ENCODE data around the gene CRIM1.

Gene CRIM1

GRCh38 chr2:36371928-36372391 lies 16.4 kb downstream of the CRIM1 start:
- no peak overlapping the region for H3K4me3 ChIP-seq (ENCODE audit: low read depth, low read length)

DNA sequence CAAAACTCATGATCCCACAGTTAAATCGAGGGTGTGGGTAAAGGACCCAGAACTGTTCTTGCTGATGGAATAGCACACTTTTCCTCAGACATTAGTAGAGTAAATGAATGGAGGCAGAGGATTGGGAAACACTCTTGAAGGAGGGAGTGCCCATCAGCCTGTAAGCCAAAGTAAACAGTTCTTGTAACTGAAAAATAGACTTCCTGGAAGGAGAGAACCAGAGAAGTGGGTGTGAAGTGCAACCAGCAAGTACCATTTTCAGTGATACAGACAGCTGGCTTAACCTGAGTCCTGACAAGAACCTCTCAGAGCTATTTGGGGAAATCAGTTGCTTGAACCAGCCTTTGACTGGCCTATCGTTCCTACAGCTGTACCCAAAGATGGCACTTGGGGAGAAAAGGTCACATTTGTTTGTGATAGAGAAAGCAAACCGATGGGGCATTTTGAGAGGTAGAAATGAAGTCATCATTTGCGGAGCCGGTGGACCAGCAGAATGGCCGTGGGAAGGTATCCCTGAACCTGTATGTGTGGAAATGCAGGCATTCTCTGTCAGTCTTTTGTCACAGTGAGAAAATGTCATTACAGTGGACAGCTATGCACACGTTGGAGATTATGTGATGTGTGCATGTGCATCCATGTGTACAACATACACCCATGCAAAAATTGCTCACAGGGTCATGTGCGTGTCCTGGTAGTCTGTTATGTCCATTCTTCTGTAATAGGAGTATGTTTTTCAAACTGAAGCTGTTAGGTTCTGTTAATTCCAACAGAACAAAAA lies 17.8 kb downstream of the CRIM1 start:
- no peak overlapping the region for H3K4me3 ChIP-seq (ENCODE audit: low read depth, low read length)

GRCh38 chr2:36374585-36374984 lies 19.0 kb downstream of the CRIM1 start:
- no peak overlapping the region for H3K4me3 ChIP-seq (ENCODE audit: low read depth, low read length)

DNA sequence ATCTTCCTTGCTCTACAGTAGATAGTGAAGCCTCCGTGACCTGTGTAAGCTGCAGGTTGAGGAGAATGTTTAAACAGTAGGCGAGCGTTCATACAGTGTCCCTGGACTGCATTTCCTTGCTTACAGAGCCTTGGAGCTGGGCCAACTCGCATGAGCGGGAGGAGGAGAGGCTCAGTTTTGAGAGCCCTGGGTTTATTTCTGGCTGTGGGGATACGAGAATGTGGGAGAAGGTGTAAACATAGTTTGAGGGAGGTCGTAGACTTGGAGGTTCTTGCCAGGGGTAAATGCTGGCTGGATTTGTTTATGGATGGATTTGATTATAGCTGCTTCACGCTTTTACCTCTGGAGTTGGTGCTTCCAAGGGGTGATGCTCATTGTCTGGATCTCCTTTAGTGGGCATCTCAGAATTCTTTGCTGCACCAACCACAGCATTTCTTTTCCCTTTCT lies 20.8 kb downstream of the CRIM1 start:
- H3K4me3 ChIP-seq (ENCODE audit: low read depth, low read length) = no peak overlapping the region

DNA sequence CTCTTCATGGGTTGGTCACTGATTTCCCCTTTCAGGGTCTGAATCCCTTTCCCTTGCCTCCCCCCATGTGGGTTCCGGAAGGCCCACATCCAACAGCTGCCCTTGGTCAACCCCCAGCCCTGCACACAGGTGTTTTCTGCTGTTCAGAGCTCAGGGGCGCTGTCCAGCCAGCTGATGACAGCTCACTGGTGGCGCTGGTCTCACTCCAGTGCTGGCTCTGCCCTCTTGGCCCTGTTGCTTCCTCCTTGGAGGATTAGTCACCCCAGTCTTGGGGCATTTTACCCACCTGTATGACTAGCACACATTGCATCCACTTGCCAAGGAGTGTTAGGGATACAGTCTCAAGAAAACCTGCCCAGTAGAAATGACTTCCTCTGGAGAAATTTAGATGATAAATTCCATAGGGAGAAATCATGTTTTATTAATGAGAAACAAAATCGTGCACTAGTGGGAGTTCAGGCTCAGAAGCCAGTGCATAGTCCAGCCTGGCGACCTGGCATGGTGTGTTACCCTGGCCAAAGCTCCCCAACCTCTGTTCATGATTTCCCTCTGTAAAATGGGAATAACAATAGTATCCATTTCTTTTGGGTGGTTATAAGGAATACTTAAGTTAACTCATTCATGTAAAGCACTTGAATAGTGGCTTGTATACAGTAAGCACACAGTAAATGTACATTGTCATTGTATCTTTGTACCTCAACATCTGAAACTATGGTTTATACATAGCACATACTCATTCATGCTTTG lies 21.6 kb downstream of the CRIM1 start:
- no peak overlapping the region for H3K4me3 ChIP-seq (ENCODE audit: low read depth, low read length)

DNA sequence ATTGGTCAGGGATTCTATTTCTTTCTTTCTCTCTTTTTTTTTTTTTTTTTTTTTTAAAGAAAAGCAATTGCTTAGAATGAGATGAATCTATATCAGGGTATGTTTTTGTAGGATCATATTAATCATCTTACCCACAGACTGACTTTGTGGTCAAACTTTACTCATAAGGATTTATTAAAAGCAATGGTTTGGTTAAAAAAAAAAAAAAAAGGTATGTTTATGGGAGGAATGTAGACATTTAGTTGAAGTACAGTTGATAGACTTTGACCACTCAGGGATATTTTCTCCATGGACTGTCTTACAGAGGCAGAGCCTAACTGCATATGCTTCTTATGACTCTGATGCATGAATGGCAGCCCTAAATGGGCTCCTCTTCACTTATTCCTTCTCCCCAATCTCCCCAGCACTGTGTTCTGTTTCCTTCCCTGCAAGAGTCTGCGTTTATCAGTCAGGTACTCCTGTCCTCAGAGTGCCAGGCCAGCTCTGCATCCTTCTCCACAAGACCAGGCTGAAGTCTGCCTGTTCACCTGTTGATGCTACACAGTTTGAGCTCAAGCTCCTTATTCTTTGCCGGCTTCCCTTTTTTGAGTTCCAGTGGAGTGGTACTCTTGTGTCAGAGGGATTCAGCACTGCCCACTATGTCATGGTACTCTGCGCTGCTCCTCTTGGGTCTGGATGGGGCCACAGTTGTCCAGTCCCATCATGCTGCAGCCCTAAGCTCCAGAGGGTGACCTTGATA lies 24.3 kb downstream of the CRIM1 start:
- no peak overlapping the region for H3K4me3 ChIP-seq (ENCODE audit: low read depth, low read length)

DNA sequence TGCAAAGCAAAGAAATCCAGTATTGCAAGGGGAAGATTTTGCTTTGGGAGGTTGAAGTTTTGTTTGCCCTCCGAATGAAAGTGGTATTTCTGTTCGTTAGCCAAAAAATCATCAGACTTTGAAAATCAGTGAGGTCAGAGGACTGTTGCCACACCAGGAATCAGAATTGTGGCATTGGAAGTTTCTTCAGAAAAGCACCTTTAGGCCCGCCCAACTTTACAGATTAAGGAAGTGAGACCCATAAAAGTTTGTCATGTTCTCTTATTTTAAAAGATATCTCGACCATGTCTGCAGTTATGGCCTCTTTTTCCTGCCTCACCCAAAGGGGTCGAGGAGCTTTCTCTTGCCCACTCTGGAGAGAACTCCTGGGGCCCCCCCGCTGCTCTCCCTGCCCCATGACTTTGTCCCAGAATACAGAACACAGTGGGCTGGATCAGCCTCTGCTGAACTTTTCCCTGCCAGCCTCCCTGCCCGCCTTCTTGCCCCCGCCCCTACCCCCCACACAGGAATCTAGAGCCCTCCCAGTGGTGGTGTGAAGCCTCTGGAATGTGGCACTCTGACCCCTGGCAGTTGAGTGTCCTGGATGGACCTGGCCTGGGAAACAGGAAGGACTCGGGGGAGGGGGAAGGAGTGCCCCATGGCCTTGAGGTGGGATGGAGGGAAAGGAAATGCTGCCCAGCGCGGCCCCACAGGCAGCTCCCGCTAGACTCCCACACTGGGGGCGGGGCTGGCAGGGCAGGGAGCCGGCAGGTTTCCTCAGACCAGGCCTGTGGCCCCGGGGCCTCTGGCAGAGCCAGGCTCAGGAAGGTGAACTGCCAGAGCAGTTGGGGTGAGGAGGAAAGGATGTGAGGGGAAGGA lies 25.3 kb downstream of the CRIM1 start:
- H3K4me3 ChIP-seq (ENCODE audit: low read depth, low read length) = no peak overlapping the region

- no peak overlapping the region for H3K4me3 ChIP-seq (ENCODE audit: low read depth, low read length)
These were observed 26.4 kb downstream of the CRIM1 start for GRCh38 chr2:36381993-36382392.

DNA sequence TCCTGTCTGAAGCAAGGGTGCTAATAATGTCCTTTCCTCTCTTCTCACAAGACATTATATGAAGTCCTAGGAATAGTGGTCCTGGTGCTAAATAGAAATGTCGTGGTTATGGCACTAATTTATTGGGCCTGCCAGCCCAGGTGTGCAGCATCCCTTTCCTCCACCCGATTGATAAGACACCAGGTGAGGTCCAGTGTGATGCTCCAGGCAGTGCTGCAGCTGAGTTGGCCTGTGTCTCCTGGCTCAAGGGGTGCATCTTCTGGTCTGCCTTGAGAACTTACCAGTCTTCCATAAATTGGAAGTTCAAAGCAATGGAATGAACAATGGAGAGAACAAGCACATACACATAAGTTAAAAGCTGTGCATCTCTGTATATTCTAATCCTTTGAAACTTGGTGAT lies 26.9 kb downstream of the CRIM1 start:
- no peak overlapping the region for H3K4me3 ChIP-seq (ENCODE audit: low read depth, low read length)

- no peak overlapping the region for H3K4me3 ChIP-seq (ENCODE audit: low read depth, low read length)
These were observed 28.1 kb downstream of the CRIM1 start for GRCh38 chr2:36383726-36384125.

DNA sequence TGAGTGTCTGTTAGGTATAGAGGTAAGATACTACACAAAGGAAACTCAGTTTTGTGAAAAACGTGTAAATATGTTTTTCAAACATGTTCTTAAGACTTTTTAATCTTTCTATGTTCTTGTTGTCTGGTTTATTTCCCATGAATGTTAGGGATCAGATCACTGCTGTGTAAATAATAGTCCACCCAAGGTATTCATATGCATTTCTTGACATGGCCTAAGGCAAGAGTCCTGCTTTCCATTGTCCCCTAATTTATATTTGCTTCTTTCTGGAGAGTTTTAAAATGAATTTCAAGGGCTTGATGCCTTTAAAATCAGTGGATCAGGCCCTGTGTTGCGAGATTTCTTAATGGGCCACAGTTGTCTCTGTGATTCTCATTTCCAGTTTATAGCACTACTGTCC lies 28.9 kb downstream of the CRIM1 start:
- H3K4me3 ChIP-seq (ENCODE audit: low read depth, low read length) = no peak overlapping the region

GRCh38 chr2:36385603-36386002 lies 30.0 kb downstream of the CRIM1 start:
- H3K4me3 ChIP-seq (ENCODE audit: low read depth, low read length) = no peak overlapping the region

DNA sequence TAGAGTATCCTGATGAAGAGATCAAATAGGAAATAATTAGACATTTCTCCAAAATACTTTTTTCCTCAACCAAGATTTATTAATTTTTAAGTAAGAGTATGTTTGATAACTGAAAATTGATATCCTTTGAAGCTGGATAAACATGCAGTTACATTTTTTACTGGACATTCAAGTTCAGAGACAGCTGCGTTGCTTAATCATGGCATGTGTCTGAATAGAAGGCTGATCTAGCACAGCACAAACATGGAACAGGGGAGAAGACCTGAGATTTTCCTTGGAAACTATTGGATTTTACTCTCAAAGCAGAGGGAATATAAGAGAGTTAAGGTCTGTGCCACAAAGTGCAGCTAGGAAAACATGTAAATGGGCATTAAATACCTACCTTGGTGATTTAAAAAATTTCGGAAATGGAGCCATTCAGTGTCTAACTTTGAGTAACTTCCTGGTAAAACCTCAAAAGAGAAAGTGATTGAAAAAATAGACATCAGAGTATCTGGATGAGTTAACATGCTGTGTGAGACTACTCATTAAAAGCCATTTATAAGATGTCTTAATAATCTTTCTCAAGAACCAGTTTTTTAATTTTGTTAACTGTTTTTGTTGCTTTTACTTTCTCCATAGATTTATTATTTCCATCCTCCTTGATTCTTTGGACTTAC lies 31.8 kb downstream of the CRIM1 start:
- no peak overlapping the region for H3K4me3 ChIP-seq (ENCODE audit: low read depth, low read length)

- no peak overlapping the region for H3K4me3 ChIP-seq (ENCODE audit: low read depth, low read length)
These were observed 32.9 kb downstream of the CRIM1 start for GRCh38 chr2:36388472-36388871.

DNA sequence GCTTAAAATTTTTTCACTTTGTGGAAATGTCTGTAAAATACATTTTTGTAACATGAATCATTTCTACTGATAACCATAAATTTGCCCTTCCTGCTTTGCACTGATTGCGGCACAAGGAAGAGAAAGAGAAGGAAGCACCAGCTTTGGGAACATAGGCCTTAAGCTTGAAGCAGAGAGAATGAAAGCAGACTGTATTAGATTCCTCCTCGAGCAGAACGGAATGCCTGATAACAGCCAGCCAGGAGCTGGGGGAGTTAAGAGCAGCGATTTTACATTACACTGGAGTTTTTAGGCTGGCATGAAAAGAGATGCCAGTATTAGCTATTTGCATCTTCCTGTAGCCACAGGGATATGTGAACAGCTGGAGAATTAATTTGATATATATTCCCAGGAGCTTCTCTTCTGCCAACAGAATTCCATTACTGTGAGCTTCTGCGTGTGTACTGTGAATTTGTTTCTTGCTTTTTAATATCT lies 33.5 kb downstream of the CRIM1 start:
- H3K4me3 ChIP-seq (ENCODE audit: low read depth, low read length) = no peak overlapping the region

GRCh38 chr2:36389577-36389976 lies 34.0 kb downstream of the CRIM1 start:
- no peak overlapping the region for H3K4me3 ChIP-seq (ENCODE audit: low read depth, low read length)

- no peak overlapping the region for H3K4me3 ChIP-seq (ENCODE audit: low read depth, low read length)
These were observed 37.1 kb downstream of the CRIM1 start for GRCh38 chr2:36392571-36393255.

GRCh38 chr2:36393738-36394256 lies 38.2 kb downstream of the CRIM1 start:
- H3K4me3 ChIP-seq (ENCODE audit: low read depth, low read length) = no peak overlapping the region

DNA sequence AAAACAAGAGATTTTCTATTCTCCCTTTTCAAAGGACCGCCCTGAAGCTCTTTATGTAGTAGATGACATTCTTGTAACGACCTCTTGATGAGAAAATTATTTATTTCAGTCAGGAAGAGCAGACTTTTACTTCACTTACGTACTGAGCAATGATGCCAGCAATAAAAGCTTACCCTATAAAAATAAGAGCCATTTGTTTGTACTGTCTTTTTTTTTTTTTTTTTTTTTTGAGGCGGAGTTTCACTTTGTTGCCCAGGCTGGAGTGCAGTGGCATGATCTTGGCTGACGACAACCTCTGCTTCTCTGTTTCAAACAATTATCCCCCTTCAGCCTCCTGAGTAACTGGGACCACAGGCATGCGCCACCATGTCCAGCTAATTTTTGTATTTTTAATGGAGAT lies 39.2 kb downstream of the CRIM1 start:
- H3K4me3 ChIP-seq (ENCODE audit: low read depth, low read length) = no peak overlapping the region
